ENCODE measurements around the gene ASB1.

The ASB1 gene

GRCh38 chr2:238498188-238498587, 71.5 kb downstream of the ASB1 start:
- DNase-seq, result no peak

DNA sequence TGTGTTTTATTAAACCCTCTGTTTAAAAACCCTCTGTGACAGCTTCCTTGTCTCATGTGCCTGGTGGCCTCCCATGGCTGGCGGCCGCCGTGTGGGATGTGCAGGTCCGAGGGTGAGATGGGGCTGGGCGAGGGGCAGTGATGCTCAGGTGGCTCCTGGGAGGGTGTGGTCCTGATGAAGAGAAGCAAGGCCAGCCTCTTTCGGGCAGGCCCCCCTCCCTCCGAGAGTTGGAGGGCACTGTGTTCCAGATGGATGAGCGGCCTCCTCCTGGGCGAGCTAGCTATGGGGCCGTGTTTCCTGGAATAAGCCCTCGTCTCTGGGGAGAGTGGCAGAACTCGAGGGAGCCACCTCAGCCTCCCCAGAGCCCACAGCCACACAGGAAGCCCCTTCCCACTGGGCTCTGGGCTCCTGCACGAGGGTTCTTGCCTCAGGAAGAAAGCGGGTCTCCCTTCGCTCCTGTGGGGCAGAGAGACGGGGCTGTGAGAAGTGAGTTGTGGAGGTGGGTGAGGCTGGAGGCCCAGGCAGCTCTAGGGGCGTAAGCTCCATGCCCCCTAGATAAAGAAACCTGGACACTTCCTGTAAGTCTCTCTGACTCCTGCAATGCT, 72.1 kb downstream of the ASB1 start:
- no peak for DNase-seq

DNA sequence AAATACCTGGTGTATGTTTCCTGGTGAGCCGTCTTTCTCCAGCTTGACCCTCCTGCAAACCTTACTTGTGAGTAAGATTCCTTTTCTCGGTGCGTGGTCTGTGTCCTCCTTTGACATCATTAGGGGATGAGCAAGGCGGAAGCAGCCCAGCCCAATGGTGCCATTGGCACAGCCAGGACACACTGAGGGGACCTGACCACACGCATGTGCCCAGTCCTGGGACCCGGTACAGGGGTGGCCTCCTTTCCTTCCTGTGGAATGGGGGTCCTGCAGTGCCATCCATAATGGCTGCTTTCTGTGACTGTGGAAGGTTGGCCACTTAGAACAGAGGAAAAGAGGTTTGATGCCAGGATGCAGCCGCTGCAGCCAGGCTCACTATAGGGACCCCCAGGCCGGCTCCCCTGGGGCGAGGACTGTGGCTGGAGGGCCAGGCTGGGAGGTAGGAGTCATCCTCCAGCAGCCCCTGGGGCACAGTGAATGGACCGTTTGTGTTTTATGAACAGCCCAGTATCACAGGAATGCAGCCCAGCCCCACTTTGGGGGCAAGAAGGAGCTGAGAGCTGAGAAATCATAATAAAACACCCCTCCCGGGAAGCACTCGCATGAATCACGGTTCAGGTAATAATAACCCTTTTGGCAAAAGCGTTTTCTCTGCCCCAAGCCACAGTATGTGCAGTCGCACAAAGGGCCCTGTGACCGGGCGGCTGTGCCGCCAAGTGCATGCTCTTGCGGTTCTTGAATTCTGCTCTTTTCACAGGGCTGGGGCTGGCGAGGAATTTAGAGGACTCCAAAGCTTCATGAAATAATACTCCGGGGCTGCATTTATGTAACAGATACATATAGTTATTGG, 73.2 kb downstream of the ASB1 start:
- no peak for DNase-seq

GRCh38 chr2:238501311-238501710, 74.6 kb downstream of the ASB1 start:
- no peak for DNase-seq
